ENCODE data around the gene C14orf119.

DNA sequence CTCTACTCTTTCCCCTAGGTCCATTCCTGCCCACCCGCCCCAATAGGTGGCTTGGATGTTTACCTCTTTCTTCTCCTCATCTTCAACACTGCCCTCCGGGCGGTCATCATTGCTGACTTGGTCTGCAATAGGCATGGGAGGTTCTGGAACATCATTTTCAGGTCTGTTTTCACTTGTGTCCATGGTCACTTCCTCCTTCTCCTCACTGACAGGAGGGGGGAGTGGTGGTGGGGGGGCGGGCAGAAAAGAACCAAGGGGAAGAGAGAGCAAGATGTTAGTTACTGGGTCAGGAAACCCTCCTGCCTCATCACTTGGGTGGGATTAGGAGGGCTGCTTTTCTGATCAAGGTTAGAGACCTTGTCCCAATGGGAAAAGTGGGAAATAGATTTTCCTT is 25.9 kb upstream of the C14orf119 start:
- TF ChIP-seq CTCF (IDR thresholded peaks at IDR 0.05; ENCODE audit: low read depth, low read length, poor library complexity, severe bottlenecking) (no peak), EZH2phosphoT487 (IDR thresholded peaks at IDR 0.05; ENCODE audit: borderline replicate concordance, low read length) (no peak)
